PC-9 (cell line): ENCODE data around the gene ANO7.

Source experiments
- CTCF ChIP-seq: fragments of 200-600 bp; sonication (generic); conservative IDR thresholded peaks from 2 replicates; pipeline ENCODE4 v1.6.1; 2017; ENCODE audit warnings: mixed run types, antibody characterized with exemption, mild to moderate bottlenecking, moderate library complexity
- EZH2 ChIP-seq: fragments of 200-600 bp; sonication (generic); IDR thresholded peaks from 2 replicates; pipeline ENCODE4 v1.8.0; 2017; ENCODE audit warnings: antibody characterized with exemption, low read depth

GRCh38 chr2:241241669-241242068, 53.2 kb downstream of the ANO7 start:
- TF ChIP-seq CTCF (no peak), EZH2 (no peak)
